ENCODE measurements around the gene ZNF181. TPM values are rescaled to one million over a fixed set of nuclear protein-coding genes. Genes with fewer than 3 reads are reported as not detected.

The ZNF181 gene
- total and polyA plus RNA-seq, 4 donors = 8.9 to 15.2 (median 10.0) TPM

DNA sequence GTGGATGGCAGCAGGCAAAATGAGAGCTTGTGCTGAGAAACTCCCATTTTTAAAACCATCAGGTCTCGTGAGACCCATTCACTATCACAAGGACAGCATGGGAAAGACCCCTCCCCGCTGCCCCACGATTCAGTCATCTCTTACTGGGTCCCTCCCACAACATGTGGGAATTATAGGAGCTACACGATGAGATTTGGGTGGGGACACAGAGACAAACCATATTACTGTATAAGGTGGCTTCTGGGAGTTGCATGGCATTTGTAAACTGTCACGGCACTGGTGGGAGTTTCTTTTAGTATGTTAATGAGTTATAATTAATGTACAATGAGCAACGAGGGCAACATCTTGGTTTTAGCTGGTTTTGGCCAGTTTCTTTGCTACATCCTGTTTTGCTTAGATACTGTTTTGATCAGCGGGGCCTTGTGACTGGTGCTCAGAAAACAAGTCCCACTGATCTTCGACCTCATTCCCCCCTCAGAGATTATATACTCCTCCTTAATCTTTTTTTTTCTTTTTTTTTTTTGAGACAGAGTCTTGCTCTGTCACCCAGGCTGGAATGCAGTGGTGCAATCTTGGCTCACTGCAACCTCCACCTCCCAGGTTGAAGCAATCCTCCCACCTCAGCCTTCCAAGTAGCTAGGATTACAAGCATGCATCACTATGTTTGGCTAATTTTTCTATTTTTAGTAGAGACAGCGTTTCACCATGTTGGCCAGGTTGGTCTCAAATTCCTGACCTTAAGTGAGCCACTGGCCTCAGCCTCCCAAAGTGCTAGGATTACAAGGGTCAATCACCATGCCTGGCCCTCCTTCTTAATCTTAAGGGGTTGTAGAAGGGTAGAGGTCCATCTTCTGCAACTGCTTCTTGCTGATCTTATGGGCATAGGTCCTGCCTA lies 60.3 kb downstream of the ZNF181 start:
- TF ChIP-seq RXRA (IDR thresholded peaks at IDR 0.05) (no peak), JUND (IDR thresholded peaks at IDR 0.05) (no peak), YY1 (IDR thresholded peaks at IDR 0.05) (no peak), RAD21 (IDR thresholded peaks at IDR 0.05) (no peak), SP1 (IDR thresholded peaks at IDR 0.05) (no peak), HNF4A (conservative IDR thresholded peaks at IDR 0.05) (no peak), FOXA1 (IDR thresholded peaks at IDR 0.05) (no peak)
- TF ChIP-seq, protein P1, sequence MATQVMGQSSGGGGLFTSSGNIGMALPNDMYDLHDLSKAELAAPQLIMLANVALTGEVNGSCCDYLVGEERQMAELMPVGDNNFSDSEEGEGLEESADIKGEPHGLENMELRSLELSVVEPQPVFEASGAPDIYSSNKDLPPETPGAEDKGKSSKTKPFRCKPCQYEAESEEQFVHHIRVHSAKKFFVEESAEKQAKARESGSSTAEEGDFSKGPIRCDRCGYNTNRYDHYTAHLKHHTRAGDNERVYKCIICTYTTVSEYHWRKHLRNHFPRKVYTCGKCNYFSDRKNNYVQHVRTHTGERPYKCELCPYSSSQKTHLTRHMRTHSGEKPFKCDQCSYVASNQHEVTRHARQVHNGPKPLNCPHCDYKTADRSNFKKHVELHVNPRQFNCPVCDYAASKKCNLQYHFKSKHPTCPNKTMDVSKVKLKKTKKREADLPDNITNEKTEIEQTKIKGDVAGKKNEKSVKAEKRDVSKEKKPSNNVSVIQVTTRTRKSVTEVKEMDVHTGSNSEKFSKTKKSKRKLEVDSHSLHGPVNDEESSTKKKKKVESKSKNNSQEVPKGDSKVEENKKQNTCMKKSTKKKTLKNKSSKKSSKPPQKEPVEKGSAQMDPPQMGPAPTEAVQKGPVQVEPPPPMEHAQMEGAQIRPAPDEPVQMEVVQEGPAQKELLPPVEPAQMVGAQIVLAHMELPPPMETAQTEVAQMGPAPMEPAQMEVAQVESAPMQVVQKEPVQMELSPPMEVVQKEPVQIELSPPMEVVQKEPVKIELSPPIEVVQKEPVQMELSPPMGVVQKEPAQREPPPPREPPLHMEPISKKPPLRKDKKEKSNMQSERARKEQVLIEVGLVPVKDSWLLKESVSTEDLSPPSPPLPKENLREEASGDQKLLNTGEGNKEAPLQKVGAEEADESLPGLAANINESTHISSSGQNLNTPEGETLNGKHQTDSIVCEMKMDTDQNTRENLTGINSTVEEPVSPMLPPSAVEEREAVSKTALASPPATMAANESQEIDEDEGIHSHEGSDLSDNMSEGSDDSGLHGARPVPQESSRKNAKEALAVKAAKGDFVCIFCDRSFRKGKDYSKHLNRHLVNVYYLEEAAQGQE (IDR thresholded peaks at IDR 0.05) = no peak
- TF ChIP-seq, protein P2, sequence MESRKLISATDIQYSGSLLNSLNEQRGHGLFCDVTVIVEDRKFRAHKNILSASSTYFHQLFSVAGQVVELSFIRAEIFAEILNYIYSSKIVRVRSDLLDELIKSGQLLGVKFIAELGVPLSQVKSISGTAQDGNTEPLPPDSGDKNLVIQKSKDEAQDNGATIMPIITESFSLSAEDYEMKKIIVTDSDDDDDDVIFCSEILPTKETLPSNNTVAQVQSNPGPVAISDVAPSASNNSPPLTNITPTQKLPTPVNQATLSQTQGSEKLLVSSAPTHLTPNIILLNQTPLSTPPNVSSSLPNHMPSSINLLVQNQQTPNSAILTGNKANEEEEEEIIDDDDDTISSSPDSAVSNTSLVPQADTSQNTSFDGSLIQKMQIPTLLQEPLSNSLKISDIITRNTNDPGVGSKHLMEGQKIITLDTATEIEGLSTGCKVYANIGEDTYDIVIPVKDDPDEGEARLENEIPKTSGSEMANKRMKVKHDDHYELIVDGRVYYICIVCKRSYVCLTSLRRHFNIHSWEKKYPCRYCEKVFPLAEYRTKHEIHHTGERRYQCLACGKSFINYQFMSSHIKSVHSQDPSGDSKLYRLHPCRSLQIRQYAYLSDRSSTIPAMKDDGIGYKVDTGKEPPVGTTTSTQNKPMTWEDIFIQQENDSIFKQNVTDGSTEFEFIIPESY (IDR thresholded peaks at IDR 0.05) = no peak
- peaks cover 0 to 12% (median 4%) of the 10 kb centered on the region in 4 donors for H3K9me3 ChIP-seq (ENCODE audit: control insufficient read depth in 4 of 4, low read length in 3 of 4)
- no peaks in the 10 kb centered on the region for H3K4me1 ChIP-seq (ENCODE audit: control insufficient read depth in 4 of 4, insufficient read depth in 4 of 4, low read length in 3 of 4)
- no peaks in the 10 kb centered on the region for H3K36me3 ChIP-seq (ENCODE audit: control insufficient read depth in 4 of 4, insufficient read depth in 3 of 4, low read depth in 1 of 4, low read length in 3 of 4)
- DNase-seq (ENCODE audit: low spot score) = no peak
- 71% methylated on average over 9 of the region's 9 CpGs for WGBS
- H3K27ac ChIP-seq (ENCODE audit: low read depth in 1 of 2, low read length in 2 of 2) = no peak overlapping the region
- no peaks in the 10 kb centered on the region for H3K27me3 ChIP-seq (ENCODE audit: control insufficient read depth in 4 of 4, insufficient read depth in 4 of 4, low read length in 3 of 4)
- H3K4me3 ChIP-seq (ENCODE audit: low read depth in 1 of 3, low read length in 3 of 3) = no peak overlapping the region
- H3K9ac ChIP-seq (ENCODE audit: low read depth in 1 of 2, low read length in 2 of 2) = no peak overlapping the region

Other genes with a start within 250 kb of the ZNF181 start
- under 1 TPM; 0.09 to 0.50 TPM for gene SCGB2B2, start 57.1 kb upstream of the ZNF181 start, total RNA-seq
- under 1 TPM in 1 of 2 donors, not detected in 1; 0.25 TPM for gene SCGB2B2, start 57.1 kb upstream of the ZNF181 start, polyA plus RNA-seq
- gene ZNF302, start 56.6 kb upstream of the ZNF181 start, total RNA-seq = 10 to 100 TPM; 11.4 to 18.6 TPM
- gene ZNF302, start 56.6 kb upstream of the ZNF181 start, polyA plus RNA-seq = 10 to 100 TPM in 1 of 2 donors, 1 to 10 TPM in 1; 5.8 to 15.9 TPM
- 1 to 10 TPM; 2.1 to 2.6 TPM for gene ZNF599, start 39.0 kb downstream of the ZNF181 start, total RNA-seq
- gene ZNF599, start 39.0 kb downstream of the ZNF181 start, polyA plus RNA-seq = 1 to 10 TPM; 1.5 to 2.1 TPM
- gene ZNF30, start 192.7 kb downstream of the ZNF181 start, total RNA-seq = 1 to 10 TPM; 1.8 TPM
- gene ZNF30, start 192.7 kb downstream of the ZNF181 start, polyA plus RNA-seq = 1 to 10 TPM; 1.3 to 1.6 TPM
- gene ZNF792, start 230.0 kb downstream of the ZNF181 start, total RNA-seq = 1 to 10 TPM; 4.8 to 4.9 TPM
- gene ZNF792, start 230.0 kb downstream of the ZNF181 start, polyA plus RNA-seq = 1 to 10 TPM in 1 of 2 donors, under 1 TPM in 1; 0.65 to 1.4 TPM

All from liver (tissue), 9 donors.